Measurements from ENCODE around the gene R3HDM4. TPM values are rescaled to one million over a fixed set of nuclear protein-coding genes. Genes with fewer than 3 reads are reported as not detected.
"Not testable (repeated sequence)": the region's sequence is repeated elsewhere in the genome, so short reads cannot be mapped to it uniquely, and the experiment has no call there.

The R3HDM4 gene
- total and polyA plus RNA-seq, 4 donors, result 20.9 to 72.2 (median 47.6) TPM

- Histone ChIP-seq H3K27me3 (ENCODE audit: control insufficient read depth, insufficient read depth, low read length) (peaks cover 40% of the 10 kb centered on the region), H3K4me1 (ENCODE audit: control insufficient read depth, insufficient read depth, low read length) (peaks cover 10% of the 10 kb centered on the region), H3K9me3 (ENCODE audit: control insufficient read depth, insufficient read depth, low read length) (no peaks in the 10 kb centered on the region), H3K36me3 (ENCODE audit: control insufficient read depth, insufficient read depth, low read length) (peaks cover 20% of the 10 kb centered on the region), H3K4me3 (ENCODE audit: low read depth, low read length) (no peak overlapping the region), H3K27ac (ENCODE audit: low read depth, low read length) (no peak overlapping the region)
- DNase-seq (ENCODE audit: low read depth in 4 of 6, low spot score in 6 of 6), result no peak
- WGBS (ENCODE audit: insufficient coverage), result 61% methylated on average over 23 of the region's 35 CpGs
These were observed 51.8 kb downstream of the R3HDM4 start for GRCh38 chr19:861141-861755.

GRCh38 chr19:858868-859843, 53.9 kb downstream of the R3HDM4 start, which contains the start of gene CFD:
Gene CFD (plus strand): TSS chr19:859664. CDS start chr19:859690, 26 bp downstream.
- H3K36me3 ChIP-seq (ENCODE audit: control insufficient read depth, insufficient read depth, low read length), result peaks cover 3% of the 10 kb centered on the region
- H3K27ac ChIP-seq (ENCODE audit: low read depth, low read length), result no peak within 1 kb of the TSS
- WGBS (ENCODE audit: insufficient coverage), result 46% methylated on average over 17 of the region's 24 CpGs
- no peaks in the 10 kb centered on the region for H3K9me3 ChIP-seq (ENCODE audit: control insufficient read depth, insufficient read depth, low read length)
- H3K4me1 ChIP-seq (ENCODE audit: control insufficient read depth, insufficient read depth, low read length), result peaks cover 10% of the 10 kb centered on the region
- DNase-seq (ENCODE audit: low read depth in 4 of 6, low spot score in 6 of 6), result no peak
- no peak within 1 kb of the TSS for H3K4me3 ChIP-seq (ENCODE audit: low read depth, low read length)
- peaks cover 40% of the 10 kb centered on the region for H3K27me3 ChIP-seq (ENCODE audit: control insufficient read depth, insufficient read depth, low read length)

DNA sequence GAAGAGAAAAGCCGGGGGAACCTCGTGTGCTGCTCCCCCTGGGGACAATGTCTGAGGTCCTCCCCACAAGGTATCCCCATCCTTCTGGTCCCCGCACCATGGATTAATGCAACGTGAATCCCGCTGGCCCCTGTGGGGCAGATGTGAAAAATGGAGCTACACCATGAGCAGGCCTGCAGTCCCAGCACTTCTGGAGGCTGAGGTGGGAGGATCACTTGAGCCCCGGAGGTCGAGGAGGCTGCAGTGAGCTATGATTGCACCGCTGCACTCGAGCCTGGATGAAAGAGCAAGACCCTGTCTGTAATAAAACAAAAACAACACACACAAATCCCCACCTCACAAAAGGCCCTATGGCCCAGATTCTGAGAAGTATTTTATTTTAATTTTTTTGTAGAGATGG, 54.7 kb downstream of the R3HDM4 start:
- Histone ChIP-seq H3K27ac (ENCODE audit: low read depth, low read length) (no peak overlapping the region), H3K36me3 (ENCODE audit: control insufficient read depth, insufficient read depth, low read length) (no peaks in the 10 kb centered on the region), H3K27me3 (ENCODE audit: control insufficient read depth, insufficient read depth, low read length) (peaks cover 38% of the 10 kb centered on the region), H3K4me1 (ENCODE audit: control insufficient read depth, insufficient read depth, low read length) (peaks cover 10% of the 10 kb centered on the region), H3K9me3 (ENCODE audit: control insufficient read depth, insufficient read depth, low read length) (no peaks in the 10 kb centered on the region), H3K4me3 (ENCODE audit: low read depth, low read length) (no peak overlapping the region)
- no peak for DNase-seq (ENCODE audit: low read depth in 4 of 6, low spot score in 6 of 6)
- WGBS (ENCODE audit: insufficient coverage), result 49% methylated on average over 2 of the region's 9 CpGs

DNA sequence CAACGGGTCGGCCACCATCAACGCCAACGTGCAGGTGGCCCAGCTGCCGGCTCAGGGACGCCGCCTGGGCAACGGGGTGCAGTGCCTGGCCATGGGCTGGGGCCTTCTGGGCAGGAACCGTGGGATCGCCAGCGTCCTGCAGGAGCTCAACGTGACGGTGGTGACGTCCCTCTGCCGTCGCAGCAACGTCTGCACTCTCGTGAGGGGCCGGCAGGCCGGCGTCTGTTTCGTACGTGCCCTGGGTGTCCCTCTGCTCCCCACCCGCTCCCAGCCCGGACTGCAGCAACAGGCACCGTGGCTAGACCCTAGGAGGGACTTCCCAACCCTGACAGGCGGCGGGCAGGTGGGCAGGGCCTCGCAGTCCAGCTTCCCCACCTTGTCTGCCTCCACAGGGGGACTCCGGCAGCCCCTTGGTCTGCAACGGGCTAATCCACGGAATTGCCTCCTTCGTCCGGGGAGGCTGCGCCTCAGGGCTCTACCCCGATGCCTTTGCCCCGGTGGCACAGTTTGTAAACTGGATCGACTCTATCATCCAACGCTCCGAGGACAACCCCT, 57.4 kb downstream of the R3HDM4 start:
- H3K27ac ChIP-seq (ENCODE audit: low read depth, low read length), result no peak overlapping the region
- WGBS (ENCODE audit: insufficient coverage), result 73% methylated on average over 40 of the region's 40 CpGs
- H3K4me1 ChIP-seq (ENCODE audit: control insufficient read depth, insufficient read depth, low read length), result peaks cover 6% of the 10 kb centered on the region
- H3K9me3 ChIP-seq (ENCODE audit: control insufficient read depth, insufficient read depth, low read length), result no peaks in the 10 kb centered on the region
- no peak for DNase-seq (ENCODE audit: low read depth in 4 of 6, low spot score in 6 of 6)
- peaks cover 33% of the 10 kb centered on the region for H3K27me3 ChIP-seq (ENCODE audit: control insufficient read depth, insufficient read depth, low read length)
- no peak overlapping the region for H3K4me3 ChIP-seq (ENCODE audit: low read depth, low read length)
- H3K36me3 ChIP-seq (ENCODE audit: control insufficient read depth, insufficient read depth, low read length), result no peaks in the 10 kb centered on the region

DNA sequence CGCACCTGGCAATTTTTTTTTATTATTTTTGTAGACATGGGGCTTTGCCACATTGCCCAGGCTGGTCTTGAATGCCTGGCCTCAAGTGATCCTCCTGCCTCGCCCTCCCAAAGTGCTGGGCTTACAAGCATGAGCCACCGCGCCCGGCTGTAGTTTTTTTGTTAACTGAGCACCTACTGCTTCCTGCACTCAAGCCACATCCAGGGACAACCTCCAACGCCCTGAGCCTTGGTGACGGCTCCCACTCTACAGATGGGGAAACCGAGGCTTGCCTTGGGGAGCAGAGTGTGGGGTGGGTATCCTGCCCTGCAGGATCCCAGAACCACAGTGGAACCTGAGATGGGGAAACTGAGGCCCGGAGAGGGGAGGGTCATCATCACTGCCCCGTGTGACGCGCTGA, 57.9 kb downstream of the R3HDM4 start:
- Histone ChIP-seq H3K4me3 (ENCODE audit: low read depth, low read length) (no peak overlapping the region), H3K27me3 (ENCODE audit: control insufficient read depth, insufficient read depth, low read length) (peaks cover 30% of the 10 kb centered on the region), H3K9me3 (ENCODE audit: control insufficient read depth, insufficient read depth, low read length) (no peaks in the 10 kb centered on the region), H3K27ac (ENCODE audit: low read depth, low read length) (no peak overlapping the region), H3K4me1 (ENCODE audit: control insufficient read depth, insufficient read depth, low read length) (peaks cover 10% of the 10 kb centered on the region), H3K36me3 (ENCODE audit: control insufficient read depth, insufficient read depth, low read length) (no peaks in the 10 kb centered on the region)
- no peak for DNase-seq (ENCODE audit: low read depth in 4 of 6, low spot score in 6 of 6)
- WGBS (ENCODE audit: insufficient coverage), result 87% methylated on average over 9 of the region's 12 CpGs

- Histone ChIP-seq H3K27ac (ENCODE audit: low read depth, low read length) (no peak overlapping the region), H3K4me3 (ENCODE audit: low read depth, low read length) (no peak overlapping the region), H3K36me3 (ENCODE audit: control insufficient read depth, insufficient read depth, low read length) (no peaks in the 10 kb centered on the region), H3K4me1 (ENCODE audit: control insufficient read depth, insufficient read depth, low read length) (peaks cover 10% of the 10 kb centered on the region), H3K27me3 (ENCODE audit: control insufficient read depth, insufficient read depth, low read length) (peaks cover 24% of the 10 kb centered on the region), H3K9me3 (ENCODE audit: control insufficient read depth, insufficient read depth, low read length) (no peaks in the 10 kb centered on the region)
- 100% methylated on average over 3 of the region's 6 CpGs for WGBS (ENCODE audit: insufficient coverage)
- no peak for DNase-seq (ENCODE audit: low read depth in 4 of 6, low spot score in 6 of 6)
These were observed 58.5 kb downstream of the R3HDM4 start for GRCh38 chr19:854549-854948.

GRCh38 chr19:853614-854220, 59.3 kb downstream of the R3HDM4 start:
- not testable (repeated sequence) for DNase-seq (ENCODE audit: low read depth in 4 of 6, low spot score in 6 of 6); H3K9me3 ChIP-seq (ENCODE audit: control insufficient read depth, insufficient read depth, low read length); H3K4me1 ChIP-seq (ENCODE audit: control insufficient read depth, insufficient read depth, low read length); H3K4me3 ChIP-seq (ENCODE audit: low read depth, low read length); H3K36me3 ChIP-seq (ENCODE audit: control insufficient read depth, insufficient read depth, low read length); H3K27ac ChIP-seq (ENCODE audit: low read depth, low read length)
- WGBS (ENCODE audit: insufficient coverage), result 100% methylated on average over 1 of the region's 17 CpGs
- H3K27me3 ChIP-seq (ENCODE audit: control insufficient read depth, insufficient read depth, low read length), result peaks cover 15% of the 10 kb centered on the region

DNA sequence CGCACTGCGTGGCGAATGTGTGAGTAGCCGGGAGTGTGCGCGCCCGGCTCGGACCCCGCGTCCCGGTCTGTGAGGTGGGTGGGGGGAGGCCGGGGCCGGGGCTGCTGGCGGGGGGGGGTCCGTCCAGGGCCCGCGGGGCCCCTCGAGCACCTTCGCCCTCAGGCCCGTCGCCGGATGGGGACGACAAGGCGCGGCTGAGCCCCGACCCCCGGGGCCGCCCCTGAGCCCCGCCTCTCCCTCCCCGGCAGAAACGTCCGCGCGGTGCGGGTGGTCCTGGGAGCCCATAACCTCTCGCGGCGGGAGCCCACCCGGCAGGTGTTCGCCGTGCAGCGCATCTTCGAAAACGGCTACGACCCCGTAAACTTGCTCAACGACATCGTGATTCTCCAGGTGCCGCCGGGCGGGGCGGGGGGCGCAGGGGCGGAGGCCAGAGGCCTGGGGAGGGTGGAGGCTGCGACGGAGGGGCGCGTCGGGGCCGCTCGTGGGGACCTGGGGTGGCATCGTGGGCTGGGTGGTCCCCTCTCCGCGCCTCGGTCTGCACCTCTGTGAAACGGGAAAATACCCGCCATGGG, 59.9 kb downstream of the R3HDM4 start:
- H3K4me3 ChIP-seq (ENCODE audit: low read depth, low read length), result no peak overlapping the region
- peaks cover 14% of the 10 kb centered on the region for H3K27me3 ChIP-seq (ENCODE audit: control insufficient read depth, insufficient read depth, low read length)
- DNase-seq (ENCODE audit: low read depth in 4 of 6, low spot score in 6 of 6), result no peak
- H3K36me3 ChIP-seq (ENCODE audit: control insufficient read depth, insufficient read depth, low read length), result no peaks in the 10 kb centered on the region
- 18% methylated on average over 58 of the region's 67 CpGs for WGBS (ENCODE audit: insufficient coverage)
- H3K27ac ChIP-seq (ENCODE audit: low read depth, low read length), result no peak overlapping the region
- peaks cover 8% of the 10 kb centered on the region for H3K4me1 ChIP-seq (ENCODE audit: control insufficient read depth, insufficient read depth, low read length)
- no peaks in the 10 kb centered on the region for H3K9me3 ChIP-seq (ENCODE audit: control insufficient read depth, insufficient read depth, low read length)

Measured in spinal cord (tissue), 10 donors.